SK-N-SH treated with all-trans-retinoic acid at 6 μM for 48 hours (cell line): ENCODE measurements around the gene STPG3.

ENCODE experiments used
- CSDC2 ChIP-seq: fragments of 250-450 bp; sonication (Bioruptor Pico); IDR thresholded peaks from 2 replicates; pipeline ENCODE4 v1.5.0; 2020; ENCODE audit warnings: mild to moderate bottlenecking, moderate library complexity
- ESRRG ChIP-seq: fragments of 250-450 bp; sonication (Bioruptor Pico); IDR thresholded peaks from 2 replicates; pipeline ENCODE4 v1.6.1; 2021; ENCODE audit warnings: mild to moderate bottlenecking
- GLIS3 ChIP-seq: fragments of 250-450 bp; sonication (Bioruptor Pico); IDR thresholded peaks from 2 replicates; pipeline ENCODE4 v1.5.0; 2020; ENCODE audit warnings: mild to moderate bottlenecking, moderate library complexity
- ISL1 ChIP-seq: fragments of 250-450 bp; sonication (Bioruptor Pico); IDR thresholded peaks from 2 replicates; pipeline ENCODE4 v2.1.2; 2022; ENCODE audit warnings: mild to moderate bottlenecking, moderate library complexity
- ZC3H10 ChIP-seq: fragments of 250-450 bp; sonication (Bioruptor Pico); IDR thresholded peaks from 2 replicates; pipeline ENCODE4 v1.5.1; 2021; ENCODE audit warnings: mild to moderate bottlenecking, moderate library complexity
- ZNF565 ChIP-seq: fragments of 450-650 bp; formaldehyde crosslinking; conservative IDR thresholded peaks from 2 replicates; pipeline ENCODE4 v1.5.0; 2020; ENCODE audit warnings: low read depth, mild to moderate bottlenecking, moderate library complexity
- ZNF70 ChIP-seq: fragments of 450-650 bp; formaldehyde crosslinking; IDR thresholded peaks from 2 replicates; pipeline ENCODE4 v1.5.0; 2020; ENCODE audit warnings: mild to moderate bottlenecking, moderate library complexity
- TF ChIP-seq, protein P1 (sequence below): fragments of 250-450 bp; sonication (Bioruptor Pico); IDR thresholded peaks from 2 replicates; pipeline ENCODE4 v1.8.0; 2020; ENCODE audit warnings: mild to moderate bottlenecking, moderate library complexity, borderline replicate concordance
- TF ChIP-seq, protein P2 (sequence below): fragments of 250-450 bp; sonication (Bioruptor Pico); IDR thresholded peaks from 2 replicates; pipeline ENCODE4 v1.5.1; 2020; ENCODE audit warnings: low read depth, mild to moderate bottlenecking, moderate library complexity
- TF ChIP-seq, protein P3 (sequence below): fragments of 250-450 bp; sonication (Bioruptor Pico); IDR thresholded peaks from 2 replicates; pipeline ENCODE4 v1.5.0; 2020; ENCODE audit warnings: mild to moderate bottlenecking, moderate library complexity

DNA sequence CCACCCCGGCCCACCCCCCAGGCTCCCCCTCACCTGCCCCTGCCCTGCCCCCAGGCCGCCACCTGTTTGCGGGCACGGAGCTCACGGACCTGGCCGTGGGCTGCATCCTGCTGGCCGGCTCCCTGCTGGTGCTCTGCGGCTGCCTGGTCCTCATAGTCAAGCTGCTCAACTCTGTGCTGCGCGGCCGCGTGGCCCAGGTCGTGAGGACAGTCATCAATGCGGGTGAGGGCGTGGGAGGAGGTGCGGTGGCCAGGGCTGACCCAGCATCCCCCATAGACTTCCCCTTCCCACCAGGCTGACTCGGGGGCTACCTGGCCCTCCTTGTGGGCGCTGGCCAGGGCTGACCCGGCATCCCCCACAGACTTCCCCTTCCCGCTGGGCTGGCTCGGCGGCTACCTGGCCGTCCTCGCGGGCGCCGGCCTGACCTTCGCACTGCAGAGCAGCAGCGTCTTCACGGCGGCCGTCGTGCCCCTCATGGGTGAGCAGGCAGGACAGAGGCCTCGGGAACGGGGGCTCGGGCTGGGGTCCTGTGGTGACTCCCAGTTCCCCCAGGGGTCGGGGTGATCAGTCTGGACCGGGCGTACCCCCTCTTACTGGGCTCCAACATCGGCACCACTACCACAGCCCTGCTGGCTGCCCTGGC lies 16.9 kb upstream of the STPG3 start:
- TF ChIP-seq, protein P1, sequence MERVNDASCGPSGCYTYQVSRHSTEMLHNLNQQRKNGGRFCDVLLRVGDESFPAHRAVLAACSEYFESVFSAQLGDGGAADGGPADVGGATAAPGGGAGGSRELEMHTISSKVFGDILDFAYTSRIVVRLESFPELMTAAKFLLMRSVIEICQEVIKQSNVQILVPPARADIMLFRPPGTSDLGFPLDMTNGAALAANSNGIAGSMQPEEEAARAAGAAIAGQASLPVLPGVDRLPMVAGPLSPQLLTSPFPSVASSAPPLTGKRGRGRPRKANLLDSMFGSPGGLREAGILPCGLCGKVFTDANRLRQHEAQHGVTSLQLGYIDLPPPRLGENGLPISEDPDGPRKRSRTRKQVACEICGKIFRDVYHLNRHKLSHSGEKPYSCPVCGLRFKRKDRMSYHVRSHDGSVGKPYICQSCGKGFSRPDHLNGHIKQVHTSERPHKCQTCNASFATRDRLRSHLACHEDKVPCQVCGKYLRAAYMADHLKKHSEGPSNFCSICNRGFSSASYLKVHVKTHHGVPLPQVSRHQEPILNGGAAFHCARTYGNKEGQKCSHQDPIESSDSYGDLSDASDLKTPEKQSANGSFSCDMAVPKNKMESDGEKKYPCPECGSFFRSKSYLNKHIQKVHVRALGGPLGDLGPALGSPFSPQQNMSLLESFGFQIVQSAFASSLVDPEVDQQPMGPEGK (CRISPR knock-in tag), result no peak
- TF ChIP-seq ZC3H10 (CRISPR knock-in tag) (no peak), ZNF70 (CRISPR knock-in tag) (no peak), ESRRG (CRISPR knock-in tag) (no peak), ZNF565 (CRISPR knock-in tag) (no peak), GLIS3 (CRISPR knock-in tag) (no peak), ISL1 (no peak), CSDC2 (no peak)
- TF ChIP-seq, protein P2, sequence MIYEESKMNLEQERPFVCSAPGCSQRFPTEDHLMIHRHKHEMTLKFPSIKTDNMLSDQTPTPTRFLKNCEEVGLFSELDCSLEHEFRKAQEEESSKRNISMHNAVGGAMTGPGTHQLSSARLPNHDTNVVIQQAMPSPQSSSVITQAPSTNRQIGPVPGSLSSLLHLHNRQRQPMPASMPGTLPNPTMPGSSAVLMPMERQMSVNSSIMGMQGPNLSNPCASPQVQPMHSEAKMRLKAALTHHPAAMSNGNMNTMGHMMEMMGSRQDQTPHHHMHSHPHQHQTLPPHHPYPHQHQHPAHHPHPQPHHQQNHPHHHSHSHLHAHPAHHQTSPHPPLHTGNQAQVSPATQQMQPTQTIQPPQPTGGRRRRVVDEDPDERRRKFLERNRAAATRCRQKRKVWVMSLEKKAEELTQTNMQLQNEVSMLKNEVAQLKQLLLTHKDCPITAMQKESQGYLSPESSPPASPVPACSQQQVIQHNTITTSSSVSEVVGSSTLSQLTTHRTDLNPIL, result no peak
- TF ChIP-seq, protein P3, sequence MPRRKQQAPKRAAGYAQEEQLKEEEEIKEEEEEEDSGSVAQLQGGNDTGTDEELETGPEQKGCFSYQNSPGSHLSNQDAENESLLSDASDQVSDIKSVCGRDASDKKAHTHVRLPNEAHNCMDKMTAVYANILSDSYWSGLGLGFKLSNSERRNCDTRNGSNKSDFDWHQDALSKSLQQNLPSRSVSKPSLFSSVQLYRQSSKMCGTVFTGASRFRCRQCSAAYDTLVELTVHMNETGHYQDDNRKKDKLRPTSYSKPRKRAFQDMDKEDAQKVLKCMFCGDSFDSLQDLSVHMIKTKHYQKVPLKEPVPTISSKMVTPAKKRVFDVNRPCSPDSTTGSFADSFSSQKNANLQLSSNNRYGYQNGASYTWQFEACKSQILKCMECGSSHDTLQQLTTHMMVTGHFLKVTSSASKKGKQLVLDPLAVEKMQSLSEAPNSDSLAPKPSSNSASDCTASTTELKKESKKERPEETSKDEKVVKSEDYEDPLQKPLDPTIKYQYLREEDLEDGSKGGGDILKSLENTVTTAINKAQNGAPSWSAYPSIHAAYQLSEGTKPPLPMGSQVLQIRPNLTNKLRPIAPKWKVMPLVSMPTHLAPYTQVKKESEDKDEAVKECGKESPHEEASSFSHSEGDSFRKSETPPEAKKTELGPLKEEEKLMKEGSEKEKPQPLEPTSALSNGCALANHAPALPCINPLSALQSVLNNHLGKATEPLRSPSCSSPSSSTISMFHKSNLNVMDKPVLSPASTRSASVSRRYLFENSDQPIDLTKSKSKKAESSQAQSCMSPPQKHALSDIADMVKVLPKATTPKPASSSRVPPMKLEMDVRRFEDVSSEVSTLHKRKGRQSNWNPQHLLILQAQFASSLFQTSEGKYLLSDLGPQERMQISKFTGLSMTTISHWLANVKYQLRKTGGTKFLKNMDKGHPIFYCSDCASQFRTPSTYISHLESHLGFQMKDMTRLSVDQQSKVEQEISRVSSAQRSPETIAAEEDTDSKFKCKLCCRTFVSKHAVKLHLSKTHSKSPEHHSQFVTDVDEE (CRISPR knock-in tag), result no peak
